Epidermal melanocyte (primary cell): Measurements from ENCODE around the gene EDEM1.
"Not testable (repeated sequence)": the region's sequence is repeated elsewhere in the genome, so short reads cannot be mapped to it uniquely, and the experiment has no call there.

ENCODE experiments used
- DNase-seq: peaks from one replicate; pipeline ENCODE4 v3.0.0; 2011; ENCODE audit warnings: low spot score; ENCODE audit not compliant: insufficient read length

Gene EDEM1

DNA sequence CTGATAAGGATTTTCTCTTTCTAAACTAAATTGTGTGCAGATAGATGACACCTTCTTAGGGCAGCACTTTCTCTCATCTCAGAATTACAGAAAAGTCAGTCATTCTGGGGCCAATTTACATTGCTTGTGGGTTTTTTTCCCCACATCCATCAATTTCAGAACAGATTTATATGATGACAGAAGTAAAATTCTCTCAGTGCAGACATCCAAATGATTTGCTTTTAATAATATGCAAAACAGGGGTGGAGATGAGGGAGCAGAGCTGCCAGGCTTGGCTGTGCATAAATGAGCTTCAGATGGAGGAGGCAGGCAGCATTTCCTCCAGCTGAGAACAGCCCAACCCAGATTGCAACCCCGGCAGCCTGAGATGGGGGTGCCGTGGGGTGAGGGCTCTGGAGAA lies 44.0 kb downstream of the EDEM1 start:
- no peak for DNase-seq

DNA sequence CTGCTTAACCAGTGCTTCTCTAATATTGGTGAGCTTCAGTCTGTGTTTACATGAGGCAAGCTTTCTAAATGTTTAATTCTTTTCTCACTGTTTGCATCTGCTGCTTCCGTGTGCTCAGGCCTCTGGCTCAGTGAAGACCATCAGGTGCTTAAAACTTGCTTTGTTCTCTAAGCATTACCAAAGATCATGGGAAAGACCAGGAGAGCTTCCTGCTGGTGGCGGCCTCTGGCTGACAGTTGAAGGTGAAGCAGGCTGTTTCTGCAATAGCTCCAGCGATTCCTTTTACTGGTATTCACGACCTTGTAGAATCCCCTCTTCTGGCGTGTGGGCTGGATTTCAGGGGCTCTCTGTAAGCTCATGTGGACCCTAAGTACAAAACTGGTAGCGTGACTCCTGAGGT lies 45.1 kb downstream of the EDEM1 start:
- no peak for DNase-seq

DNA sequence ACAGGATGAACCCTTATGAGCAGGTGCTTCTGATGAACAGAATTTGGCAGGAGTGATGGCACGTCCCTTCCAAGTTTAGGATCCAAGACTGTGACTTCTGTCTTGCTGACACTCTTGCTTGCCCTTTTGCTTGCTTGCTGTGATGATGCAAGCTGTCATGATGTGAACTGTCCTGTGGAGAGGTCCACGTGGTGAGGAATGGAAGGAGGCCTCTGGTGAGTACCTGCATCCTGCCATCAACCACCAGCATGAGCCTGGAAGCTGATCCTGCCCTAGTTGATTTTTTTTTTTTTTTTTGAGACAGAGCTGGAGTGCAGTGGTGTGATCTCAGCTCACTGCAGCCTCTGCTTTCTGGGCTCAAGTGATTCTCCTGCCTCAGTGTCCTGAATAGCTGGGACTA lies 45.5 kb downstream of the EDEM1 start:
- no peak for DNase-seq

DNA sequence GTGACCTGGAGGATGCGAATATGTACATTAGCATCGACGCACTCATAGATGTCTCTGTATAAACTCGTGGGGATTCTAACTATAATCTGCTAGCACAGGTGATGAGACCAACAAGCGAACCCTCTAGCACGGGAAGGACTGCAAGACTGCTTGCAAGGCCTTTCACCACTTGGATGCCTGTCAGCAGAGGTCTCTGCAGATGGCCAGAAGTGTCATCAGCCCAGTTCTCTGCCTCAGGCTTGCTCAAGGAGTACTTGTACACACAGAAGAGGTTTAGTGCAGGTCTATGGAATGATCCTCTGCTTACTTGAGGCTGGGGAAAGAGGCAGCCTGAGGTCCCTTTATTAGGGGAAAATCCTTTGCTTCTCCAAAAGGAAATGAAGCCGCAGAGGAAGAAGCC lies 48.1 kb downstream of the EDEM1 start:
- DNase-seq, result no peak

DNA sequence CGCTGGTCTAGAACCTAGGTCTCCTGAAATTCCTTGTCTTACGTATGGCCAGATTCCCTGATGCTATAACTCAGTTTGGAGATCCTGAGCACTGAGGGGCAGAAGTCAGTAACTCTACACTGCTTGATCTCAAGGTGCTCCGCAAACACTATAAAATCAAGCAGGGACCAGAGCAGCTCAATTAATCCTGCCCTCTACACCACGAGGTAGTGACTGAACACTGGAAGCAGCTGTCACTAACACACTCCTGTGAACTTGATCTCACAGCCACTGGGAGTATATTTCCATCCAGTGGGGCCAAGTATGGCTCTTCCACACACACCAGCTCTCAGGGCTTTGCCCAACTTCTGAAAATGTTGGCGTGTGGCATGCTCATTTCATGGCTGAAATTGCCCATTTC lies 51.0 kb downstream of the EDEM1 start:
- no peak for DNase-seq

DNA sequence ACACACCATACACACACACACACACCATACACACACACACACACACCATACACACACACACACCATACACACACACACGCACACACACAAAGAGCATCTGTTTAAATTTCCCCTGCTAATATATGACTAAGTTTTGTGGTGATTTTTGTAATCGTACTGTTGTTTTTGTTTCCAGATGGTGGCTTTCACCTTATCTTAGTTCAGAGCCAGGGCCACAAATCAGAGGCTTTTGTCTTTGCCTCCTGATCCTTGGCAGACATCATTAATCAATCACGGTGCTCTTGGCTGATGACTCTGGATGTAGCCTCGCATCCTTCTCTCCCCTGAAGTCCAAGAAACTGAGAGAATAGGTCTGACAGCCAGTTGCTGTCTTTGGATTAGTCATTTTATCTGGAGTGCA lies 52.1 kb downstream of the EDEM1 start:
- DNase-seq, result no peak

DNA sequence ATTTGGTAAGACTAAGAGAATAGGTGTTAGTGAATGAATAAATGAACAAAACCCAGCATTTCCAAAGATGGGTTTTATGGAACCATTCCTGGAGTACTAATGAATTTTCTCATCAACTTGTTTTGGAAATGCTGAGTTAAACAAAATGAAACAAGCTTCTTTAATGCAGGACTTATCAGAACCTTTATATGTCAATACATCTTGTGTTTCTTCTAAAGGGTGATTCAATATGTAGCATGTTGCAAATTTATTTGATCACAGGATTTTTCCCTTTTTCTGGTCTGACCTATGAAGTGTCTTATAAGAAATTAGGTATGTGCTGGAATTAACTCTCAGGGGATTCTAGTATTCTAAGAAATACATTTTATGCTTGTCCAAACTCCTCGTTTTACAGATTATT lies 53.2 kb downstream of the EDEM1 start:
- DNase-seq, result no peak

DNA sequence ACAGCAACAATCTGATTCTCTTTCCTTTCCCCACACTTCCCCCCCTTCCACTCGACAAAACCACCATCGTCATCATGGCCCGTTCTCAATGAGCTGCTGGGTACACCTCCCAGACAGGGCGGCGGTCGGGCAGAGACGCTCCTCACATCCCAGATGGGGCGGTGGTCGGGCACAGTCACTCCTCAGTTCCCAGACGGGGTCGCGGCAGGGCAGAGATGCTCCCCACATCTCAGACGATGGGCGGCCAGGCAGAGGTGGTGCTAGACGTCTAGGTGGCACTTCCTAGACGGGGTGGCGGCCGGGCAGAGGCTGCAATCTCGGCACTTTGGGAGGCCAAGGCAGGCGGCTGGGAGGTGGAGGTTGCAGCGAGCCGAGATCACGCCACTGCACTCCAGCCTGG lies 55.3 kb downstream of the EDEM1 start:
- not testable (repeated sequence) for DNase-seq

DNA sequence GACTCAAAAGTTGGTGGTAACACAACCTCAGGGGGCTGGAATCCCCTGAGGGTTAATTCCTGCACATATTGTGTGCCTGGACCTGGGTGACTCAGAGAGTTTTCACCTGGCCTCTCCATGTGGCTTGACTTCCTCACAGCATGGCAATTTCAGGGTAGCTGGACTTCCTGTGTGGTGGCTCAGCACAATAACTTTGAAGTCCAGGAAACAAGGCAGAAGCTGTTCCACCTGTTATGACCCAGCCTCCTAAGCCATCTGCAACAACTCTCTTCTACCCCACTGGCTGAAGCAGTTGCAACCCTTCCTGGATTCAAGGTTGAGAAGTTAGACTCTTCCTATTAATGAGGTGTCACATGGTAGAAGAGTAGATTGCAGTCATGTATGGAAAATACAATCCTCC lies 58.4 kb downstream of the EDEM1 start:
- DNase-seq, result no peak

DNA sequence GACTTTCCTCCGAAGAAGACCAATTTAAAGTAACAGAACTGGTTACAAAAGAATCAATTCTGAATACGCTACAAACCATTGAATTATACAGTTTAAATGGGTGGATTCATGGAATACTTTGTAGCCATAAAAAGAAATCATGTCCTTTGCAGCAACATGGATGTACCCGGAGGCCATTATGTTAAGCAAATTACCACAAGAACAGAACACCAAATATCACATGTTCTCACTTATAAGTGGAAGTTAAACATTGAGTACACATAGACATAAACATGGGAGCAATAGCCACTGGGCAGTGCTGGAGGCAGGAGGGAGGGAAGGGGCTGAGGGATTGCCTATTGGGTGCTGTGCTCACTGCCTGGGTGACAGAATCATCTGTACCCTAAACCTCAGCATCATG lies 61.3 kb downstream of the EDEM1 start:
- no peak for DNase-seq

DNA sequence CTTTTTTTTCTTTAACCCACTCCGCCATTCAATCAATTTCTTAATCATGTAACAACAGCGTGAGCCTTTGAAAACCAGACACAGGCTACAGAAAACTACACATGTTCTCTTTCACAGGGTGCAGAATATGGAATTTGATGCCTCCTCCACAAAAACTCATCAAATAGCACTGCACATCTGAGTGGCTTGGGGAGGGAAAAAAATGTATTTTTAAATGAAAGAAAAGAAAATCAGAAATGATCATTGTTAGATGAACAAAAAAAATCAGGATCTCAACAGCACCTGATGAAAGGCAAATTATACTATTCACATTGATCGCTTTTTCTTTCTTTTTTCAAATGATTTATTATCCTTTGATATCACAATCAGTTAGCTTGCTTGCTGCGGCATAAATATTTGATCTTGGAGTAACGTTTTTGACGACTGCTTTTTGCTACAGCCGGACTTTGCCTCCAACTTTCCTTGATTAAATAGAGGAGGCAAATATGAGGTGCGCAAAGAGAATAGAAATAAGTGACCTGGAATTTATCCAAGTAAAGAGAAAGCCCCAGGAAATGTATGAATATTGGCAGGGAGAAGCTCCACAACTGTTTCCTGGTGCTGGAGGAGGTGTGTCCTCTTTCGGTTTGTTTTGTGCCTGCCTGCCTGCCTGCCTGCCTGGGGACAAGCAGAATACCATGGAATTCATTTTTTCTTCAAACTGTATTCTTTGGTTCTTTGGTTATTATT lies 63.1 kb downstream of the EDEM1 start:
- no peak for DNase-seq

DNA sequence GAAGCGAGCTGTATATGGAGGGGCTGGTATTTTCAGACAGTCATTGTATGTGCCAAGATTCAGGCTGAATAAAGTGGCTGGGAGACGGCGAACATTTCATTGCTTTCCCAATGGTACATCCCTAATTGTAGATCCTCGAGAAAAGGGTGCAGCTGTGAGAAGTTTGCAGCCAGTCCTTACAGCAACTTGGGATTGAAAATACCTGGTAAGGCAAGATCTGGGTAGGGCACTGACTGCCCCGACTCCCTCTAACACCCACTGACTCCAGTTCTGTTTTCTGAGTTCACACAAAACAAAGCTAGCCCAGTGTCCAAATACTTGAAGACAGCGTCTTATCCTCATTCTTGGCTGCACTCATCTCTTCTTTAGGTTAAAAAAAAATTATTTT lies 63.7 kb downstream of the EDEM1 start:
- DNase-seq, result no peak

DNA sequence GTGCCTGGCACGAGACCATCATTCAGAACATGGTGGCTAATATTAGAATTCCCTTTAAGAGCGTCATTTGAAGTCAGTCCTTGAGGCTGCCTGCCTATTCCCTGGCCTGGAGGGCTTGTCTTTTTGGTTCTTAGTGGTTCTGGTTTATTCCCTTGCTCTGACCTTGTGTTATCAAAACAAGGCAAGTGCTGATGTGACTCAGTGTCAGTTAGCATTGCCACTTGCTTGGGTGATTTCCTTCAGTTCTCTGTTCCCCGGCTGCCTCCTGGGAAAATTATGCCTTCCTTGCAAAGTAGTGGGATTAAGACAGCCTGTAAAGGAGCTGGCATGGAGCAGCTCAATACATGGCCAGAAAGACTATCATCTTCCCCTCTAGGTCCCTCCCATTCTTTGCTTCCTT lies 64.6 kb downstream of the EDEM1 start:
- DNase-seq, result no peak

DNA sequence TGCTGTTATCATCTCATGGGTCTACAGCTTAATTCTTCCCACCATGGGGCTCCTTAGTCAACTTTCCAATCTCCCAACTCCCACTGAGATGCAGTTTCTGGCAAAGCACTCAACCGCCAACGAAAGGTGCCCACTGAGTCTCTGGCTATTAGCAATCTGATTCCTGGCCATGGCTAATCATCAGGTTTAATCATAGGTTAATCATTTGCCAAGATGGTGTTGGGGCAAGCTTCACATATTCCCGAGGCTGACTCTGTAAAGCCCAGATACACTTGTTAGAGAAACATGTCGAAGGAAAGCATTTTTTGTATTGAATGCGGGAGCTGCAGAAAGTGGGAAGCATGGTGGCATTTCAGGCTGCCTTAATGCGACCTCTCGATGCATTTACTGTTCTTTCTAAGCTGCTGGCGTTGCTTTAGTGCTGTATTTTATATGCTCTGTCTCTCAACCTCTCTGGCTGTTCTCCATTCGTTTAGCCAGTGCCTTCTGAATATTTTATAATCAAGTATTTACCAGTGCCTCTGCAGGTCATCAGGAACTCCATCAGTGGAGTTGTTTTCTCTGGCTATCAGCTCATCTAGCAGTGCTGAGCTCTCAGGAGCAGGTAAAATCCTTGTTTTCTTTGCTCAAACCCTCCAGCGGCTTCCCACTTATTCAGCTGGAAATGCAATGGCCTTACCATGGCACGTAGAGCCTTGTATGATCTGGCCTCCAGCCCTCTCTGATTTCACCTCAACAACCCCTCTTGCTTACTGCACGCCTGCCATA lies 67.0 kb downstream of the EDEM1 start:
- no peak for DNase-seq

DNA sequence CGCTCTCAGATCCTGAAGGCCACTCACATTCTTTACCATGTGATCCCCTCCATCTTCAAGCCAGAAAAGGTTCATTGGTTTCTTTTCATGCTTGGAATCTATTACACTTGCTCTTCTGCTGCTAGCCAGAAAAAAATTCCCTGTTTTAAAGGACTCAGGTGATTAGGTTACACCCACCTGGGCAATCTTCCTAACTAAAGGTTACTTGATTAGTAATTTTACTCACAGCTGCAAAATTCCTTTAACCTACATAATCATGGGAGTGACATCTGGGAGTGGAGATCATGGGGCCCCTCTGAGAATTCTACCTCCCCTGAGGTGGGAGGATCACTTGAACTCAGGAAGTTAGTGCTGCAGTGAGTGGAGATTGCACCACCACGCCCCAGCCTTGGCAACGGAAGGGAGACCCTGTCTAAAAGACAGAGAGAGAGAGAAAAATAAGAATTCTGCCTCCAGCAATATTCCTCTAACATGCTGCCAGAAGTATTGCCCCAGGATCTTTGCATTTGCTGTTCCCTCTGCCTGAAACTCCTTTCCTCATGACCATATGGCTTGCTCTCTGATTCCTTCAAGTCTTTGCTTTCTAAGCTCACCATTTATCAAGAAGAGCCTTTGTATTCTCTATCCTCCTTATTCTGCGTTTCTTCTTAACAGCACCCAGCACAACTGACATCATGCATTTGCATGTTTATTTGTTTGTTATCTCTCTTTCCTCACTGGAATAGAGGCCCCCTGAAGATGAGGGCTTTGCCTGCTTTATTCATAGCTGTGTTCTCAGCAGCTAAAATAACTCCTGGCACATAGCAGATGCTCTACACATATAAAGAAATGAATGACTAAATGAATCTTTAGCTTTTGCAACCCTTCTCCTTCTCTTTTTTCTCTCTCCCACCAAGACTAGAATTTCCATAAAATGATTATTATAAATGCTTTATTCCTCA lies 68.2 kb downstream of the EDEM1 start:
- no peak for DNase-seq

DNA sequence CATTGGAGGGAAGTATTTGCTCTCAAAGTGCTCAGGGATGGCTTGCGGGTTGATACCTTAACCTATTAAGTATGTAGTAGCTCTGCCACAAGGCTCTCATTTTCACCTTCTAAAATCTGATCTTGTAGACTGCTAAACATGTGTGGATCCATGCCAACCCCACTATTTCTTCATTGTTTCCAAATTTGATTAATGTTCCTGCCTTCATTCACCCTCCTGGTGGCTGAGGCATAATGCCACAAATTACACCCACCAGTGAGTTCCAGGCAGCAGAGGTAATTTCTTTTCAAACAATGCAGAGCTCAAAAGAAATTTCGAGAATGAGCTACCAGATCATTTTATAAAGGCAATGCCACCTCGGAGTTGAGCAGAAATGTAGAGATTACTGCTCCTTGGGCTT lies 71.0 kb downstream of the EDEM1 start:
- DNase-seq, result no peak

DNA sequence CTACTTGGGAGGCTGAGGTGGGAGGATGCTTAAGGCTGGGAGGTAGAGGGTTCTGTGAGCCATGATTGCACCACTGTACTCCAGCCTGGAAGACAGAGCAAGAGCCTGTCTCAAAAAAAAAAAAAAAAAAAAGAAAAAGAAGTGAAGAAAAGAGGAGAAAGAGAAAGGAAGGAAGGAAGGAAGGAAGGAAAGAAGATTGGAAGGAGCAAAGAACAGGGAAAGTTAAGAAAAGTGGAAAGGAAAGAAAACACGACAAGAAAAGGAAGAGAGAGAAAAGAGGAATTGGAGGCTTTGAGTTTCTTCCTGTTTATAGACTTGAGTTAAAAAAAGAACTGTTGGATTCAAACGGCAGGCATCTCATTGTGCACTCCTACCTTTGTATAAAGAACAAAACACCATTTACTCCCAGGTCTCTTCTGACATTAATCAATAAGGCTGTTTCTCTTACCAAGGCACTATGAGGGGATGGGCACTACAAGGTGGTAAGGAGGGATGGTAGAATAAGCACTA lies 73.5 kb downstream of the EDEM1 start:
- DNase-seq, result no peak

DNA sequence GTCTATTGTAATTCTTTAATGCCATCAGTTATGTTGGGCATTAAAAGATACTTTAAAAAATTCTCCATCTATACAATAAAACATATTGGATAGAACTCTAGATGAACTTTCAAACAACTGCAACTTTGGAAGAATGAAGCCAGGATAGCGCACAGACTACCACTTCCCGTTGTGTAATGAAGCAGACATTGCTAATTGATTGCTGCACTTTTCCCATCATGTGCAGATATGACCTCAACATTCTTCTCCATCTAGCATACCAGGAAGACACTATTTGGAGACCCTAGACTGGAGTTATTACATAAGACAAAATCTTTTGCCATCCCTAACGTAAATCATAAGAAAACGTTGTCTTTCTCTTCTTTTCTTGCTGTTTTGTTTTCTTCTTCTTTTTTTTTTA lies 75.0 kb downstream of the EDEM1 start:
- no peak for DNase-seq

DNA sequence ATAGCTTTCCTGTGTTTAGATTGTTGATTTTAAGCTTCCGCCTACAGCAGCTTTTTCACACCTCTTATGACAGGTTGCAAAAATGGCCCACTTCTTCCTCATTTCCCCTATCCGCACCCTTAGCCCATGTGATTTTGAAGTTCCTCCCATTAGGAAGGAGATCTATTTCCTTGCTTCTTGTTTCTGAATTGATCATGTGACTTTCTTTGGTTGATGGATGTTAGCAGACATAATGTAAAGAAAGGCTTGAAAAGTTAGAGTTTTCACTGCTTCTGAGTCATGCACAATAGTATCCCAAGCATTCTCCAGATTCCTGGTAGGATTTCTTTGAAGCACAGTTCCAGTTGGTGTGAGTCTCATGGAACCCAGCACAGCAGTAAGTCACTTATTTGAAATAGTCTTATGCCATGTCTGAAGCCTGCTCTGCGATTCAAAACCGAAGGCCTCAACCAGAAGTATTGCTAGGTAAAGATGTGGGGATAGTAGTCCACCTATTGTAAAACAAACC lies 76.6 kb downstream of the EDEM1 start:
- no peak for DNase-seq

DNA sequence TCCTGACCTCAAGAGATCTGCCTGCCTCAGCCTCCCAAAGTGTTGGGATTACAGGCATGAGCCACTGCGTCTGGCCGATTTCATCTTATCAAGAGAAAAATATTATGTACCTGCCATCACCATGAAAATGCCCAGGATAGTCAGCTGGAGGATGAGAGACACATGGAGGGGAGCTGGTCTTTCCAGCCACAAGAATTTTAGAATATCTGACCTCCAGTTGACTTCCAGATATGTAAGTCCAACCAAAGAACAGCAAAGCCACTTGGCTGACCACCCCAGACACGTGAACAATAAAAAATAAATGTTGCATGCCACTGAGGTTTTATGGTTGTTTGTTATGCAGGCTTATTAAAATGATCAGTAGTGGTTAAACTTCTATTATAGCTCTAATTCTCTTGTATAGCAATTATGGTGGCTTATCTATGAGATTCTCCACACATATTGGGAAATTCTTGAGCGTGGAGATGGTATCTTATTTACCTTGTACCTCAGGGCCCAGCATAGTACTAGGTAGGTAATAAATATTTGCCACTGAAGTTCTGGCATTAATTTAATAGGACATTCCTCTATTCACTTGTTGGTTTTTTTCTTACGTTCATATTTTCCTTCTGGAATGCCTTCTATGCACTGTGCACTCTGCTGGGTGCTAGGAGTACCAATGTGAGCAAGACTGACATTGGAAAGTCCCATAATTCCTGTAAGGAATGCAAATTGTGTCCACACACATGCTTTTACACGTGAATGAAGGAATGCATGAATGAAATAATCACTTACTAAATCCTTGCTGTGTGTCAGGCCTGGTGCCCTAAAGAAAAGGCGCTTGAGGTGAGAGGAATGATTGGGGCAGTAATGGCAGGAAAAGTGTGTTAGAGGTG lies 77.6 kb downstream of the EDEM1 start:
- DNase-seq, result no peak

DNA sequence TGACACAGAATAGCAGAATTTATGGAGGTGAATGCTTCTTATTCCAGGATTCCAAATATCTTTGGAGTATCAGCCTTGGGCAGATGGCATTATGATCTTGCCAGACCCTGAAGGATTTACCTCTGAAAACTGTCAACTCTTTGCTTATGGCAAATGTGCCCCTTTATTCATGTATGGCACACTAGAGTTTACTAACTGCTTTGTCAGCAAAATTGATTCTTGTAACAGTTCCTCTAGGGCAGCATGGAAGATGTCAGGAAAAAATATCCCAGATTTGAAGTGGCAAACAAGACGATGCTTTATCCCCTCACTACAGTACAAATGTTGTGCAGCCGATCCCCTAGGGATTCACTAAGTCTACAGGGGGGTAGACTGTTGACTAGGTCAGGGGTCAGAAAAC lies 79.7 kb downstream of the EDEM1 start:
- no peak for DNase-seq
